ENCODE measurements around the gene PNCK. TPM values are rescaled to one million over a fixed set of nuclear protein-coding genes. Genes with fewer than 3 reads are reported as not detected.
"Not testable (repeated sequence)": the region's sequence is repeated elsewhere in the genome, so short reads cannot be mapped to it uniquely, and the experiment has no call there.

The PNCK gene
- polyA plus RNA-seq, 1 donor, result 7.5 TPM

- no peak for DNase-seq
These were observed 13.8 kb upstream of the PNCK start, which contains the start of gene SLC6A8 for GRCh38 chrX:153687121-153688039. SLC6A8 (plus strand) TSS chrX:153687926; CDS start chrX:153688575, 649 bp downstream.

DNA sequence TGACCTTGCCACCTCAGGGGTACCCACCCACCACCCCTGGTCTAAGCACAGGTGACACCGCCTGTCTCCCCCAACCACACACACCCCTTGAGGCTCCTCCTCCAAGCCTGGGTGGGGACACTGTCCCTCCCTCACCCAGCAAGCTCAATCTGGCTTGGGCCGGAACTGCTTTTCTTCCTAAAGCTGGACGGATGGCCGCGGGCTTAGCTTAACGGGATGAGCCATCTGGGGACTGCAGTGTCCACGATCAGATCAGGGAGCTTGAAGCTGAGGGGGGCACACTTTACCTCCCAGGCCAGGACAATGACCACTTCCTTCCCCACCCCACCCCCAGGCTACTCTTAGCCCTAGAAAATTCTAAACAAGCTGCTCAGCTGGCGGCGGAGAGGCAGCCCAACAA, 13.1 kb upstream of the PNCK start:
- DNase-seq, result no peak

DNA sequence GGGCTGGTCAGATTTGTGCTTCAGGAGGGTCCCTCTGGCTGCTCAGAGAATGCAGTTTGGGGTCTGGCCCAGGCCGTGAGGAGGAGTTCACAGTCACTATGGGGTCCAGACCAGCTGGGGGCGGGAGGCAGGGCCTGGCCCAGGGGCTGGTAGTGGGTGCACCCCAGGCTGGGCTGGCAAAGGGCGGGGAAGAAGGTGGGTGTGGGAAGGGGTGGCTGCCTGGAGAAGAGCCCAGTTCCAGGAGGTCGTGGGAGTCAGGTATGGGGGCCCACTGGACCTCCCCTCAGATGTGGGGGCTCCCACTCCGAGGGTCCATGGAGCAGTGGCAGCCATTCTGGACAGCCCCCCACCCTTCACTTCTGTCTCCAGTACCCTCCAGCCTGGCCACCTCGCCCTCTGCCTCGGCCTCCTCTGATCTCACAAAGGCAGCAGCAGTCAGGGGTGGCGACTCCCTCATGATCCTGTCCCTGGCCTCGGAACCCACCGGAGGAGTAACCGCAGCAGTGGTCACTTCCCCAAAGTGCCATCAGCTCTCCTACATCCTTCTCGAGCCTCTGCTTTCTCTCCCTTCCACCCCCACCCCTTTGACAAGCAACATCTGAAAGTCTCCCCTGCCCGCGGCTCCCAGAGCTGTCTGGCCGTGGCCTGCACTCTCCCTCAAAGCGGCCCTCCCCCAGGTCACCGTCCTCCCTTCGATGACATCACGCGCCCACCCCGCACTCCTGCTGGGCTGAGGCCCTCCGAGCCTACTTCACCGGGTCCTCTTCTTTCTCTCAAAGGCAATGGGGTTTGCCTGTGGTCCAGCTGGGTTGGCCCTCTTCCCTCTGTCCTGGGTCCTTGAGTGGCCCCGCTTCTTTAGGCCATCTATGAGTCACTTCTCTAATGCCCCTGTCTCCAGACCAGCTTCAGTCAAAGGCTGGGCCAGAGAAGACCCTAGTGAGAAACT, 12.4 kb upstream of the PNCK start:
- DNase-seq, result no peak

DNA sequence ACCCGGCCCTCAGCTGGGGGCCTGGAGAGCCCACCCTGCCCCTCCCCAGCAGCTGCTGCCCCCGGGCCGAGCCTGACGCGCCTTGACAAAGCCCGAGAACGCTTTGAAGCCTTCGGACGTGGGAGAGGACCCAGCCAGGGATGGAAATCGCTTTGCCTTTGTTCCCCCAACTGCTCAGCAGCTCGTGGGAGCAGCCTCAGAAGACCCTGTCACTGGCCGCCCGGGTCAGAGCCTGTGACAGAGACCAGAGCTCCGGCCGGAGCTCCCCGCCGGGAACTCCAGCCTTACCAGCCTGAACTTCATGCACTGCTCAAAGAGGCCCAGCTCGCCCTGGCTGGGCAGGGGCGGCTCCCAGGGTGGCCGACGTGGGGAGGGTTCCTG, 11.5 kb upstream of the PNCK start:
- DNase-seq, result no peak

- no peak for DNase-seq
These were observed 11.0 kb upstream of the PNCK start for GRCh38 chrX:153684467-153685155.

DNA sequence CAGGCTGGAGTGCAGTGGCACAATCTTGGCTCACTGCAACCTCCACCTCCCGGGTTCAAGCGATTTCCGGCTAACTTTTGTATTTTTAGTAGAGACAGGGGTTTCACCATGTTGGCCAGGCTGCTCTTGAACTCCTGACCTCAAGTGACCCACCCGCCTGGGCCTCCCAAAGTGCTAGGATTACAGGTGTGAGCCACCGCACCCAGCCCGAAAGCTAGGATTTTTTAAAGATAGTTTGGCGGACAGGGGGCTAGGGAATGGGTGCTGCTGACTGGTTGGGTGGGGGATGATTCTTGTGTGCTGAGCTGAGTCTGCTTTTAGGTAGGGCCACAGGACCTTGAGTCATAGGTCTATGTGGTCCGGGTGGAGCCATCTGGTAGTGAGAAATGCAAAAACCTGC, 9.9 kb upstream of the PNCK start:
- not testable (repeated sequence) for DNase-seq

DNA sequence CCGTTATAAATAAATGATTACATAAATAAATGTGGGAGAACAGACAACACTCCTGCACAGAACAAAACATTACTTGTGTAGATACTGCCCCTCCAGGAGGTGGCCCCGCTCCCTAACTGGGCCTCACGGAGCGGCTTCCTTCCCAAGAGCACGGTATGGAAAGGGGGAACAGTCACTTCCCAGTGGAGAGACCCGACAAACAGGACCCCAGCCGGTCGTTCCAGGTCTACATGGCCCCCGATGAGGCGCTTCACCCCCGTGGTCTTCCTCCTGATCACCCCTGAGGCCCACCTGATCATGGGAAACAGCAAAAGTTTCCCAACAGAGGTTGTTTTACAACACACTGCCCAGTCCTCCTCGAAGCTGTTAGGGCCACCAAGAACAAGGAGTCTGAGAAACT, 7.6 kb upstream of the PNCK start:
- DNase-seq, result no peak

GRCh38 chrX:153674219-153674851, 722 bp upstream of the PNCK start:
- DNase-seq, result no peak

GRCh38 chrX:153672531-153673427, 834 bp downstream of the PNCK start:
- no peak for DNase-seq

GRCh38 chrX:153671589-153672530, 1.8 kb downstream of the PNCK start:
- no peak for DNase-seq

- DNase-seq, result no peak
These were observed 2.6 kb downstream of the PNCK start for GRCh38 chrX:153670748-153671588.

DNA sequence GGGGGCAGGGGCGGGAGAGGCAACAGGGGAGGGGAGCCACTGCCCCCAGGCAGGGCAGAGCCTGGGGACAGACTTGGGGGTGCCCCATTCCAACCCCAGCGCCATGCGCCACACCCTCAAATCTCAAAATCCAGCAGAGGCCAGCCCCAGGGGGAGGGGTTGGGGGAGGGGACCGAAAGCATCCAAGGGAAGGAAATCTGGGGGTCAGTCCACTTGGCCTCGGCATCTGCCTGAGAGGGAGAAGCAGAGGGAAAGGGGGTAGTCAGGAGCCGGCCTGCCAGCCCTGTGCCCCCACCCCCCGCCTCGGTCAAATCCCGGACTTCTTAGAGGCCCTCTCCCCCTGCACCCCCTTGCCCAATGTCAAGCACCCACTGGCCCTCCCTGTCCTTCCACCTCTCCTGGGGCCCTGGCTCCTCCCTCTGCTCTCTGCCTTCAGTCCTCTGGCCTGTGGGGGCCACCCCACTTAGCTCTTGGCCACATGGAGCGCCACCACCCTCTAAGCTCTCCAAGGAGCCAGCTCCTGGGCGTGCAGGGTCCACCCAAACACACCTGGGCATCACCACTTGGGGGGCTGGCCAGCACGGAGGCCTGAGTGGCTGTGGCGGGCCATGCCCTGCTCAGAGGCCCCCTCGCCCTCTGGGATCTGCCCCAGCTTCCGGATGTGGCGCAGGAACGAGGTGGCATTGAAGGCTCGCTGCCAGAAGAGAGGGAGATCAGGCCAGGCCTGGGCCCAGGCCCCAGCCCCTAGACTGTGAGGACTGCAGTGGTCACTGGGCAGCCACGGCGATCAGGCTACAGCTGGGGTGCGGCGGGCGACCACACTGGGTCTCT, 3.5 kb downstream of the PNCK start:
- DNase-seq, result no peak

DNA sequence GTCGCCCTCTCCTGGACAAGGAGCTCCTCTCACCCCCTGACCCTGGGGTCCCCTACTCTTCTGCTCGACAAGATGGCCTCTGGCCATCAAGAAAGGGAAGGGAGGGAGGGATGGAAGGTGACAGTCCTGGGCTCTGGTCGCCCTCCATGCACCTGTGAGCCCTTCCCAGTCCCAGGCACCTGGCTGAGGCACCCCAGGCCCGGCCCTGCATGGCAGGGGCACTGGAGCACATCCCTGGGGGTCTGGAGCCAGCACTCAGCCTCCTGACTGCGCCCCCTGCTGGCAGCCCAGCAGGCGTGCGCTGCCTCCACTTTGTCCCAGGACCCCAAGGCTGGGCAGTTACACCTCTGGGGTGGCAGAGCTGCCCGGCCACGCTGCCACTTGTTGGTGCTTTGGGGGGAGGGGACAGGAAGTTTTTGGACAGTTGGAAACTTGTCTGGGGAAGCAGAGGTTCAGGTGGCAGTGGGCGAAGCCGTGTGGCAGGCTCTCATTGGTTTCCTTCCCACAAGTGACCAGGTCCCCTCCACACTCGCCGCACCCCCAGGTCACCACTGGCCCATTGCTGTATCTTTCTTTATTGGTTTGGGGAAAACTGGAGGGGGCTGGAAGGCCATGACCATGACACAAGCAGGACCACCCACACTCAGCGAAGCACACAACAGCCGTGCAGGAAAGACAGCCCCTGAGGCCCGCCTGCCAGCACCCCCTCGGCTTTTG, 4.3 kb downstream of the PNCK start:
- DNase-seq, result no peak

- no peak for DNase-seq
These were observed 5.0 kb downstream of the PNCK start for GRCh38 chrX:153668423-153669173.

DNA sequence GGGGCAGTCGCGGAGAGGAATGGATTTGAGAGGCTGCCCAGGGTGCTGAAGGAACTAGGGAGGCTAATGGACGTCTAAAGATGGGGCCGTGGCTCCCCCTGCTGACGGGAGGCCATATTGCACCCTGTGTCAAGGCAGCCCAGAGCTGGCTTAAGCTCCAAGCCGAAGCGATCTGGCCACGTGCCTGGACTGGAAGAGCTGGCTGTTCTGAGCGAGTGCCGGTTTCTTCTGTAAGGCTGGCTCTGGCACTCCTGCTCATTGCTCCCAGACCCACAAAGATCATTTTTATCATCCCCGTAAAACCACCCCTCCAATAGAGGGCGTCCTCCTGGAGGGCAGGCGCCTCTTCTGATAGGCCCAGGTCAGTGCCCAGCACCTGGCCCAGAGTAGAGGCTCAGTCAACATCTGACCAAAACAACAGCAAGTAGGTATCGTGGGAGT, 5.6 kb downstream of the PNCK start:
- peak; percentile 78 for DNase-seq

Data from left kidney (tissue), 2 donors.